NCI-H1417 treated with DMSO at 0.1 percent for 48 hours (cell line): ENCODE results near the gene CRYBA1.

Experiments used
- DNase-seq: peaks from one replicate; lab custom pipeline; 2025; lab: John Stamatoyannopoulos, UW

Gene CRYBA1

GRCh38 chr17:29279397-29280070 lies 32.9 kb downstream of the CRYBA1 start:
- no peak for DNase-seq

DNA sequence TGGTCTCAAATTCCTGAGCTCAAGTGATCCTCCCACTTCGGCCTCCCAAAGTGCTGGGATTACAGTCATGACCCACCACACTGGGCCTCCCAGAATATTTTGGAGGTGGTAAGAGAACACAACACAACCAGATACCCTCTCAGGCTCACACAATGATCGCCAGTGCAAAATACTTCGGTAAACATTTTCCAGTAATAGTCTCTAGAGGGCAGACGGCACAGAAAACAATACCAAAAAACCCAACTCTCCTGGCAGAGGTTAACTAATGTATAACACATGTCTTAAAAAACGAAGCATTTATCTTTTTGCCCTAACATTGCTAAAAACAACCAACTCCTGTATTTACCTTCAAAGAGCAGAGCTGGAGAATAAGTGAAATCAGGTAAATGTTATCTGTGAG lies 36.8 kb downstream of the CRYBA1 start:
- DNase-seq, result no peak

DNA sequence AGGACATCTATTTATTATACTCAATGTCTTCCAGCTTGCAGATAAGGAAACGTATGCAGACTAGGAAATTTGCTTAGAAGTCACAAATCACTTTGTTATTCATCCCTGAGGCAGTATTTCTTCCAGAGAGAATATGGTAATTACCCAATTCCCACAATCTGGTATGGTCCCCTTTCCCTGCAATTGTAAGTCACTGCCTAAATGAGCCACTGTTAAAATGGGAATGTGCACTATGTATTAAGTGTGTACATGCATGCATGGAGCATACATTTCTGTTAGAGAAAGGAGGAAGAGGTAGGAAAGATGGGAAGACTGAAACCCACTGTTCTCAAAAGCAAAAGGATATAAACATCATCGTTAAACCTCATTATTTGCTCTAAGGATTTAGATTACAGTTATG lies 37.3 kb downstream of the CRYBA1 start:
- DNase-seq, result no peak

- no peak for DNase-seq
Measured at GRCh38 chr17:29289852-29290251, 43.2 kb downstream of the CRYBA1 start.

- no peak for DNase-seq
Measured at GRCh38 chr17:29291163-29291752, 44.6 kb downstream of the CRYBA1 start.

DNA sequence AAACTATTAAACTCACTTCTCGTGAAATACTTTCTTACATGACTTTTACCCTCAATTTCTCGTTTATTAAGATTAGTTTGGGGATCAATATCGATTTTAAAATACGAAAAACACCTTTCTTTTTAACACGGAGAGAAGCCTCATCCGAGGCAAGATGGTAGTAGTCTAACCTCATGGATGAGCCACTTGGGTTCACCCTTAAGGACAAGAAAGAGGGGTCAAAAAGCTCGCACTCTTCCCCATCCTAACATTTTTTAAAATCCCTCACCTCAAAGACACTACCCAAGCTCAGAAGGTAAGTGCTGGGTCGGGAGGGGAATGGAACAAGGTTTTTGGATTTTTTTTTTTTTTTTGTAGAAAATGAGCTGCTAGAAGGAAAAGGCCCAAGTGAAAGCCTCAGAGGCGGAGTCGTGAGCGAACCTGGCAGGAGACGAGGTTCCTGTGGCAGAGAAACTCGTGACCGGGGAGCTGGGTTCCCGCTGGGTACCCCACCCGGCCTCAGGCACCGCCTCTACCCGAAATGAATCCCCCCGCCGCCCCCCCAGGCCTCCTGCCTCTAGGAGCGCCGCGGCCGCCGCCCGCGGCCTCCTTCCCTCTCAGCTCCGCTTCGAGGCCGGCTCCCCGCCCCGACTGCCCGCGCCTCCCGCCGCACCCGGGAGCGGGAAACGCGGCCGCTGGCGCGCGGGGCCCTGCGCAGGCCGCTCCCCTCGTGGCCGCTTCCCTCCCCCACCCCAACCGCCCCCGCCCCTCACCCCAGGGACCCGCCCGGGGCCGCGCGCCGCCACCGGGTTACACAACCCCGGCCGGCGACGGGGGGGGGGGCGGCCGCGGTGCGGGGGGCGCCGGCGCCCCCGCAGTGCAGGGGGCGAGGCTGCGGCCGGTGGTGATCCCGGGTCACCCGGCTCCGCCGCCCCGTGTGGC lies 45.7 kb downstream of the CRYBA1 start:
- DNase-seq, result peak; percentile 34

DNA sequence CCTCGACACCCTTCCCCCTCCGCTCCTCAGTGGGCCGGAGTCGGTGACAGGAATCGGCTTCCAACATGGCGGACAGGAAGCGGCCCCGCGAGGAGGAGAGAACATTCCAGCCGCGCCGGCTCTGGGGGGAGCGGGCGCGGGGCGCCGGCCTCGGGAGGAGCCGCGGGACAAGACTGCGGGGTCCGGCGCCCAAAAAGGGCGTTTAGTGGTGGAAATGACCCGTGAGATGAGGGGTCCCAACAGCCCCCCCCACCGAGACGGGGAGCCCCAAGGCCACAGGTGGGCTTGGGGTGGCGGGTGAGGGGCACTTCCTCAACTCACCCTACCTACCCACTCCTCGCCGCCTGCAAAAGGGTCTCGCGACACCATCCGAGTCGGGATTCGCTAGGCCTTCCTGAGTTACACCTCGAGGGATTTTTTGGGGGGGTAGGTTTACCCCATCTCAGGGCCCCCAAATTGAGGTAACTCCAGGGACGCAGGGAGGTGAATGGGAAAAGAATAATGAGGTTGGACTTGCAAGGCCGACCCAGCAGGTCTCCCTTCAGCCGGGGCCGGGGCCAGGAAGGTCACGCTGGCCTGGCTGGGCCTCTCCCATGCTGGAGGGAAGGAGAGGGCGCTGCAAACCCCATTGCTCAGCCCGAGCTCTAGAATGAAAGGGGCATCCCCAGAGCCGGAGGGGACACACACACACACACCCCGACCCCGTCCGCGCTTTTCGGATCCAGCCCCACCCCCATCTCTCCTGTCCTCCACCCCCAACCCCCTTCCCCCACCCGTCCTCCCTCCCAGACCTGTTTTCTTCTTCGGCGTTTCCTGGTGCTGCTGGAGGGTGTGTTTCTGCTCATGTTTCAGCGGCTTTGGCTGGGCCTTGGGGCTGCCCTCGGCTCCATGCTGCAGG lies 46.6 kb downstream of the CRYBA1 start:
- no peak for DNase-seq

DNA sequence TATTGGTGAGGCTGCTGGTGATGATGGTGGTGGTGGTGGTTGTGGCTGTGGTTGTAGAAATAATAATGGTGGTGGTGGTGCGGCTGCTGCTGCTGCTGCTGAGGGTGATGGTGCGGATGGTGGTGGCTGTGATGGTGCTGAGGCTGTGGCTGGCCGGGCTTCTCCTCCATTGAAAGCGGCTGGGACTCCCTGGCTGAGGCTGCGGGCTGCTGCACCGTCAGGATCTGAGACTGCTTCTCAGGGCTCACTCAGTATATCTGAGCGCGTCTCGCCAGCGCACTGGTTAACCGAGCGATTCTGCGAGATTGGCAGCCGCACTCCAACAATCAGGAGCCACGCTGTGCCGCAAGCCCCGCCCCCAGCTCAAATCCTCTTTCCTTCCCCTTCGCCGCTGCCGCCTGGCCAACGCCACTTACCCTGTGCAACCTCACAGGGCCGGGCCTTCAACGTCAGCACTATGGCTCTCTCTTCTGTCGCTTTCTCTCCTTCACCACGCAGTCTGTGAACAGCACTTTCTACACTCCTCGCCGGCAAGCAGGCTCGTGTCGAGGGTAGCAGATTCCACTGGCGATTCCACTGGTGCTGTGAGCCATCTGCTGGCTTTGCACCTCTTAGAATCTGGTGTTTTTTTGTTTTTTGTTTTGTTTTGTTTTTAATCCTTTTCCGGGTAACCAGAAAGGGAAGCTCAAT lies 47.4 kb downstream of the CRYBA1 start, which contains the start of gene NUFIP2:
TSS of gene NUFIP2 (minus strand) at position 259 of the 690 bp plus-strand sequence. CDS start at position 170, 89 bp downstream.
- peak; percentile 97 for DNase-seq

DNA sequence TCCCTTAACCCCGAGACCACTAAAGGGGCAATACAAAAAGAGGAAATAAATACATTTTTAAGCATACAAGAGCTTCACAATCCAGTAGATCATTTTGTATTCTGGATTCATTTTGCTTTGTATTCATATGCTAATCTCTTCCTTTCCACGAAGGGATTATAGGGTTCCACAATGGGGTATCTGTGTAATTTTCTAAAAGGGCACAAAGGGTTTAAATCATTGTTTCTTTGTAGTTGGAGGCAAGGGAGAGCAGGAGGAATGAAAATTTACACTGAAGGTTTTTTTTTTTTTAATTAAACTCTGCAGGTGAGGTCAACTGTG lies 47.9 kb downstream of the CRYBA1 start:
- DNase-seq, result no peak

DNA sequence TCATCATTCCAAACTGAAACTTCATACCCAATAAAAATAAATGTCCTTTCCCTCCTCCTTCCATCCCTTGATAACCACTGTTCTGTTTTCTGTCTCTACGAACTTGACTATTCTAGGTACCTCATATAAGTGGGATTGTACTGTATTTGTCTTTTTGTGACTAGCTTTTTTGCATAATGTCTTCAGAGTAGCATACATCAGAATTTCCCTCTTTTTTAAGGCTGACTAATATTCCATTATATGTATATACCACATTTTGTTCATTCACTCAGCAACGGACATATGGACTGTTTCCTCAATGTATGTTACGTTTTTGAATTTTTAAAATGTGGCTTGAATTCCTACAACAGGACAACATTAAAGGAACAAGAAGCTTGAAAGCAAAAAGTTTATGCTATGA lies 48.8 kb downstream of the CRYBA1 start:
- no peak for DNase-seq

- no peak for DNase-seq
Measured at GRCh38 chr17:29299031-29299430, 52.4 kb downstream of the CRYBA1 start.

GRCh38 chr17:29303386-29303785 lies 56.7 kb downstream of the CRYBA1 start:
- no peak for DNase-seq
